Neural progenitor cell (in vitro differentiated cells): Measurements from ENCODE around the gene MAN2B2. TPM values are rescaled to one million over a fixed set of nuclear protein-coding genes. Genes with fewer than 3 reads are reported as not detected.

Experiments used
- DNase-seq: peaks from one replicate; pipeline ENCODE4 v3.0.0-alpha.2; 2016; ENCODE audit warnings: low spot score
- H2AFZ ChIP-seq: fragments of 200-600 bp; sonication (generic); replicated peaks from 2 replicates; pipeline ENCODE4 v1.6.1; 2016; ENCODE audit warnings: antibody characterized with exemption
- H3F3A ChIP-seq: fragments of 200-600 bp; sonication (generic); 2 replicates; pipeline ENCODE4 v1.6.1; 2016; ENCODE audit warnings: antibody characterized with exemption, low read depth
- H3K27ac ChIP-seq: fragments of 200-600 bp; sonication (generic); 2 replicates; pipeline ENCODE4 v1.5.1; 2016; ENCODE audit warnings: mild to moderate bottlenecking
- H3K27me3 ChIP-seq: fragments of 200-600 bp; sonication (generic); 2 replicates; pipeline ENCODE4 v1.6.1; 2016; ENCODE audit warnings: mild to moderate bottlenecking, moderate library complexity
- H3K36me3 ChIP-seq: fragments of 200-600 bp; sonication (generic); 2 replicates; pipeline ENCODE4 v1.5.1; 2016
- H3K4me1 ChIP-seq: fragments of 200-600 bp; sonication (generic); 2 replicates; pipeline ENCODE4 v1.6.1; 2016; ENCODE audit warnings: mixed run types
- H3K4me2 ChIP-seq: fragments of 200-600 bp; sonication (generic); 2 replicates; pipeline ENCODE4 v1.6.1; 2016
- H3K4me3 ChIP-seq: fragments of 200-600 bp; sonication (generic); 2 replicates; pipeline ENCODE4 v1.5.1; 2016
- H3K79me2 ChIP-seq: fragments of 200-600 bp; sonication (generic); 2 replicates; pipeline ENCODE4 v1.6.1; 2016; ENCODE audit warnings: low read depth
- H3K9ac ChIP-seq: fragments of 200-600 bp; sonication (generic); 2 replicates; pipeline ENCODE4 v1.6.1; 2016
- H3K9me3 ChIP-seq: fragments of 200-600 bp; sonication (generic); 2 replicates; pipeline ENCODE4 v1.5.1; 2016; ENCODE audit warnings: low read depth
- H4K20me1 ChIP-seq: fragments of 200-600 bp; sonication (generic); 2 replicates; pipeline ENCODE4 v1.6.1; 2016; ENCODE audit warnings: low read depth
- H3K27ac Mint-ChIP-seq: 3 replicates; pipeline ENCODE4 v1.8.0; 2021; ENCODE audit warnings: mixed read lengths
- H3K27me3 Mint-ChIP-seq: 2 replicates; pipeline ENCODE4 v1.8.0; 2022; ENCODE audit warnings: low read depth, mild to moderate bottlenecking, inconsistent platforms, moderate library complexity, mixed read lengths; ENCODE audit not compliant: insufficient read depth
- H3K36me3 Mint-ChIP-seq: 3 replicates; pipeline ENCODE4 v1.8.0; 2021; ENCODE audit warnings: mixed read lengths
- H3K4me1 Mint-ChIP-seq: 3 replicates; pipeline ENCODE4 v1.8.0; 2021; ENCODE audit warnings: mixed read lengths
- H3K4me3 Mint-ChIP-seq: 3 replicates; pipeline ENCODE4 v1.8.0; 2021; ENCODE audit warnings: mild to moderate bottlenecking, moderate library complexity, mixed read lengths
- H3K9me3 Mint-ChIP-seq: 3 replicates; pipeline ENCODE4 v1.8.0; 2020; ENCODE audit warnings: mixed read lengths
- CTCF ChIP-seq: fragments of 200-600 bp; sonication (generic); IDR thresholded peaks from 2 replicates; pipeline ENCODE4 v1.5.1; 2017; ENCODE audit warnings: antibody characterized with exemption, mild to moderate bottlenecking
- EZH2 ChIP-seq: fragments of 200-600 bp; sonication (generic); IDR thresholded peaks from 2 replicates; pipeline ENCODE4 v1.6.1; 2017; ENCODE audit warnings: antibody characterized with exemption, mild to moderate bottlenecking, moderate library complexity
- EZH2phosphoT487 ChIP-seq: fragments of 200-600 bp; sonication (generic); IDR thresholded peaks from 2 replicates; pipeline ENCODE4 v1.6.1; 2017; ENCODE audit warnings: antibody characterized with exemption
- total RNA-seq: library from RNA; depleted of rRNA; stranded (reverse); fragments of >200 nt; gene quantifications from 2 replicates; pipeline ENCODE4 v1.2.3, GENCODE V29; 2015; ENCODE audit warnings: low replicate concordance

The MAN2B2 gene
- total RNA-seq, 1 donor from 2014 or later, result 2.7 TPM

- Mint-ChIP-seq H3K36me3 (peaks cover 8% of the 10 kb centered on the region), H3K27me3 (no peaks in the 10 kb centered on the region), H3K9me3 (no peaks in the 10 kb centered on the region), H3K4me1 (no peaks in the 10 kb centered on the region), H3K27ac (no peak overlapping the region), H3K4me3 (no peak overlapping the region)
- Histone ChIP-seq H3K27ac (no peak overlapping the region), H3K36me3 (no peaks in the 10 kb centered on the region), H3K79me2 (no peaks in the 10 kb centered on the region), H3F3A (no peaks in the 10 kb centered on the region), H3K4me2 (no peak overlapping the region), H3K4me3 (no peak overlapping the region), H2AFZ (no peak overlapping the region), H3K27me3 (no peaks in the 10 kb centered on the region), H3K9ac (no peak overlapping the region), H3K9me3 (no peaks in the 10 kb centered on the region), H4K20me1 (no peaks in the 10 kb centered on the region), H3K4me1 (no peaks in the 10 kb centered on the region)
- no peak for TF ChIP-seq CTCF
- TF ChIP-seq EZH2phosphoT487, result no peak
- no peak for TF ChIP-seq EZH2
- DNase-seq, result no peak
These were observed 36.0 kb downstream of the MAN2B2 start for GRCh38 chr4:6610856-6611430.

DNA sequence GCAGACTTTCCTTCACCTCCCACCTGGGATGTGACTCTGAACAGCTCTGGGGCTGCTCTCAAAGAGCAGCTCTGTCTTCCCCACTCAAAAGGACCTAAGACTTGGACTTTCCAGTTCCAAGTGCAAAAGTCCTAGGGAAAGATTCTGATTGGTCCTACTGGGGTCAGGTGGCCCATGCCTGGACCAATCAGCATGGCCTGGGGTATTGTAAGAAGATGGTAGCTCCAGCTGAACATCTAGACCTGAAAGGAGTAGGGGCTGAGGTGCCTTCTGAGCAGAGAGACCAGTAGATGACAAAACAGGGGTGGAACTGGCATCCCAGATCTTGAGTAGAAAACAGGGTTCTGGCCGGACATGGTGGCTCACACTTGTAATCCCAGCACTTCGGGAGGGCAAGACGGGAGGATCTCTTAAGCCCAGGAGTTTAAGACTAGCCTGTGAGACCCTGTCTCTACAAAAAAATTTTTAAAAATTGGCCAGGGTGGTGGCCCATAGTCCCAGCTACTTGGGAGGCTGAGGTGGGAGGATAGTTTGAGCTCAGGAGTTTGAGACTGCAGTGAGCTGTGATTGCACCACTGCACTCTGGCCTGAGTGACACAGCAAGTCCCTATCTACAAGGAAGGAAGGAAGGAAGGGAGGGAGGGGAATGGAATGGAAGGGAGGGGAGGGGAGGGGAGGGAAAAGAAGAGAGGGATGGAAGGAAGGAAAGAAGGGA is 38.1 kb downstream of the MAN2B2 start:
- no peak overlapping the region for H2AFZ ChIP-seq
- H3K36me3 ChIP-seq, result no peaks in the 10 kb centered on the region
- H3K4me1 Mint-ChIP-seq, result no peaks in the 10 kb centered on the region
- no peaks in the 10 kb centered on the region for H3F3A ChIP-seq
- H3K36me3 Mint-ChIP-seq, result peaks cover 6% of the 10 kb centered on the region
- H4K20me1 ChIP-seq, result no peaks in the 10 kb centered on the region
- H3K9me3 ChIP-seq, result no peaks in the 10 kb centered on the region
- no peaks in the 10 kb centered on the region for H3K9me3 Mint-ChIP-seq
- no peak overlapping the region for H3K4me2 ChIP-seq
- no peaks in the 10 kb centered on the region for H3K79me2 ChIP-seq
- H3K9ac ChIP-seq, result no peak overlapping the region
- H3K27ac ChIP-seq, result no peak overlapping the region
- H3K4me3 Mint-ChIP-seq, result no peak overlapping the region
- no peak for DNase-seq
- H3K27me3 ChIP-seq, result no peaks in the 10 kb centered on the region
- no peaks in the 10 kb centered on the region for H3K4me1 ChIP-seq
- H3K4me3 ChIP-seq, result no peak overlapping the region
- no peaks in the 10 kb centered on the region for H3K27me3 Mint-ChIP-seq
- no peak overlapping the region for H3K27ac Mint-ChIP-seq
- no peak for TF ChIP-seq EZH2phosphoT487
- TF ChIP-seq EZH2, result no peak
- no peak for TF ChIP-seq CTCF

GRCh38 chr4:6613676-6614651 is 39.0 kb downstream of the MAN2B2 start:
- no peak for DNase-seq
- no peak overlapping the region for H3K4me2 ChIP-seq
- no peaks in the 10 kb centered on the region for H3K36me3 ChIP-seq
- TF ChIP-seq EZH2 (no peak), CTCF (no peak), EZH2phosphoT487 (no peak)
- Mint-ChIP-seq H3K27me3 (no peaks in the 10 kb centered on the region), H3K27ac (no peak overlapping the region), H3K4me1 (no peaks in the 10 kb centered on the region), H3K9me3 (no peaks in the 10 kb centered on the region), H3K36me3 (peaks cover 8% of the 10 kb centered on the region), H3K4me3 (no peak overlapping the region)
- H3K79me2 ChIP-seq, result no peaks in the 10 kb centered on the region
- no peaks in the 10 kb centered on the region for H3F3A ChIP-seq
- no peaks in the 10 kb centered on the region for H3K27me3 ChIP-seq
- H4K20me1 ChIP-seq, result no peaks in the 10 kb centered on the region
- H3K4me1 ChIP-seq, result no peaks in the 10 kb centered on the region
- H2AFZ ChIP-seq, result no peak overlapping the region
- H3K9ac ChIP-seq, result no peak overlapping the region
- no peaks in the 10 kb centered on the region for H3K9me3 ChIP-seq
- no peak overlapping the region for H3K4me3 ChIP-seq
- no peak overlapping the region for H3K27ac ChIP-seq
